Natural killer cell (primary cell): ENCODE measurements around the gene SLC19A2. TPM values are rescaled to one million over a fixed set of nuclear protein-coding genes. Genes with fewer than 3 reads are reported as not detected.

Experiments used
- ATAC-seq, 3 donors: fragments of 150-1000 bp in 2 of 3; fragments of 200-7000 bp in 1 of 3; cut with Tn5 transposase; 1 replicate in 1 of 3; 2 replicates in 2 of 3; pipeline ENCODE4 v1.10.0; 2021; ENCODE audit warnings: mild to moderate bottlenecking in 2 of 3, moderate library complexity in 2 of 3
- DNase-seq, 2 donors: peaks; one replicate each; pipeline versions ENCODE4 v3.0.0 to v3.0.0-alpha.2; 2013 to 2021; ENCODE audit warnings: mixed read lengths in 1 of 2
- H3K27ac ChIP-seq: one replicate; pipeline ENCODE4 v1.5.1; 2013; ENCODE audit warnings: mild to moderate bottlenecking, low read length
- H3K27me3 ChIP-seq: one replicate; pipeline ENCODE4 v1.6.1; 2013; ENCODE audit warnings: low read length; ENCODE audit not compliant: control insufficient read depth, insufficient read depth
- H3K36me3 ChIP-seq: one replicate; pipeline ENCODE4 v1.6.1; 2013; ENCODE audit warnings: low read length; ENCODE audit not compliant: control insufficient read depth, insufficient read depth
- H3K4me1 ChIP-seq: one replicate; pipeline ENCODE4 v1.6.1; 2013; ENCODE audit warnings: low read length; ENCODE audit not compliant: control insufficient read depth, insufficient read depth
- H3K4me3 ChIP-seq: one replicate; pipeline ENCODE4 v1.5.1; 2013; ENCODE audit warnings: low read length
- H3K9me3 ChIP-seq: one replicate; pipeline ENCODE4 v1.6.1; 2013; ENCODE audit warnings: low read length; ENCODE audit not compliant: control insufficient read depth, insufficient read depth
- H3K27ac Mint-ChIP-seq, 2 donors: one replicate each; pipeline ENCODE4 v1.8.0; 2022; ENCODE audit warnings: mild to moderate bottlenecking in 2 of 2, mixed read lengths in 2 of 2, moderate library complexity in 1 of 2
- H3K27me3 Mint-ChIP-seq, 2 donors: one replicate each; pipeline ENCODE4 v1.8.0; 2022; ENCODE audit warnings: low read depth in 2 of 2, mixed read lengths in 2 of 2
- H3K36me3 Mint-ChIP-seq: one replicate; pipeline ENCODE4 v1.8.0; 2022; ENCODE audit warnings: mixed read lengths
- H3K4me1 Mint-ChIP-seq, 2 donors: one replicate each; pipeline ENCODE4 v1.8.0; 2022; ENCODE audit warnings: mixed read lengths in 2 of 2
- H3K4me3 Mint-ChIP-seq: one replicate; pipeline ENCODE4 v1.8.0; 2022; ENCODE audit warnings: mild to moderate bottlenecking, moderate library complexity, mixed read lengths
- H3K9me3 Mint-ChIP-seq, 2 donors: one replicate each; pipeline ENCODE4 v1.8.0; 2022; ENCODE audit warnings: mixed read lengths in 2 of 2
- CTCF ChIP-seq: fragments of 200-600 bp; IDR thresholded peaks from one replicate; pipeline ENCODE4 v1.8.0; 2022; ENCODE audit warnings: antibody characterized with exemption
- WGBS: methylation state at CpG from one replicate; pipeline ENCODE4 v1.1.7; 2013; ENCODE audit warnings: missing lambda C conversion rate; ENCODE audit not compliant: insufficient coverage; 5-methylcytosine and 5-hydroxymethylcytosine counted together
- intact Hi-C: fragments of 100-400 bp; cut with micrococcal nuclease; formaldehyde crosslinking; loops from one replicate; pipeline ENCODE4 v1.14.2; 2022
- total RNA-seq, 4 donors: library from RNA; stranded (reverse); fragments of 120-200 nt in 1 of 4; gene quantifications; one replicate each; pipeline versions ENCODE4 v1.2.3 to v1.2.4, GENCODE V29; 2013 to 2022

The SLC19A2 gene
- total RNA-seq, 3 donors from 2014 or later (not counting 1 experiment from before 2014, with no cell fraction given): 5.0 to 6.3 (median 5.3) TPM

- peaks cover 2% of the 10 kb centered on the region for H3K27me3 ChIP-seq
- no peak for TF ChIP-seq CTCF
- Mint-ChIP-seq H3K4me1 (no peaks in the 10 kb centered on the region), H3K27ac (no peak overlapping the region), H3K9me3 (peaks cover 2 to 4% of the 10 kb centered on the region in 2 donors), H3K36me3 (no peaks in the 10 kb centered on the region), H3K27me3 (peaks cover 0 to 3% of the 10 kb centered on the region in 2 donors), H3K4me3 (no peak overlapping the region)
- H3K4me1 ChIP-seq: no peaks in the 10 kb centered on the region
- no peaks in the 10 kb centered on the region for H3K9me3 ChIP-seq
- no peak overlapping the region for H3K4me3 ChIP-seq
- no peaks in the 10 kb centered on the region for H3K36me3 ChIP-seq
- 96% methylated on average over 2 of the region's 2 CpGs for whole genome bisulfite sequencing
- intact Hi-C loops: no loop called here
- DNase-seq (no peak), ATAC-seq (no peak)
- H3K27ac ChIP-seq: no peak overlapping the region
Measured at GRCh38 chr1:169414952-169415351, 70.8 kb downstream of the SLC19A2 start.

Other genes with a start within 250 kb of the SLC19A2 start
- gene NME7, start 118.1 kb downstream of the SLC19A2 start, total RNA-seq: 1 to 10 TPM; 5.2 to 9.9 (median 9.8) TPM
- 10 to 100 TPM; 13.2 to 21.6 (median 18.2) TPM for gene BLZF1, start 117.7 kb downstream of the SLC19A2 start, total RNA-seq
- gene CCDC181, start 58.5 kb downstream of the SLC19A2 start, total RNA-seq: not detected
- 1 to 10 TPM in 1 of 3 donors, under 1 TPM in 2; 0.02 to 1.7 (median 0.45) TPM for gene F5, start 100.5 kb upstream of the SLC19A2 start, total RNA-seq
- gene SELP, start 144.2 kb upstream of the SLC19A2 start, total RNA-seq: 1 to 10 TPM; 1.5 to 5.4 (median 2.5) TPM
- 100 to 1,000 TPM; 149 to 190 (median 165) TPM for gene SELL, start 225.7 kb upstream of the SLC19A2 start, total RNA-seq
- not detected for gene SELE, start 248.1 kb upstream of the SLC19A2 start, total RNA-seq